ENCODE data around the gene MESP2. TPM values are rescaled to one million over a fixed set of nuclear protein-coding genes. Genes with fewer than 3 reads are reported as not detected.

MESP2 gene
- polyA plus RNA-seq, 4 donors, result 0.24 to 0.96 (median 0.36) TPM

Other genes with a start within 250 kb of the MESP2 start
- 10 to 100 TPM in 2 of 4 donors, 1 to 10 TPM in 2; 7.2 to 12.8 (median 9.5) TPM for gene TICRR, start 200.9 kb upstream of the MESP2 start, polyA plus RNA-seq (ENCODE audit: insufficient read length in 4 of 4)
- 10 to 100 TPM in 2 of 4 donors, 1 to 10 TPM in 2; 9.2 to 16.1 (median 11.7) TPM for gene KIF7, start 120.9 kb upstream of the MESP2 start, polyA plus RNA-seq (ENCODE audit: insufficient read length in 4 of 4)
- gene PLIN1, start 97.0 kb upstream of the MESP2 start, polyA plus RNA-seq (ENCODE audit: insufficient read length in 4 of 4), result 1 to 10 TPM in 3 of 4 donors, under 1 TPM in 1; 0.95 to 1.9 (median 1.2) TPM
- gene PEX11A, start 85.6 kb upstream of the MESP2 start, polyA plus RNA-seq (ENCODE audit: insufficient read length in 4 of 4), result 10 to 100 TPM; 15.9 to 20.9 (median 19.2) TPM
- 1 to 10 TPM in 3 of 4 donors, under 1 TPM in 1; 0.38 to 3.0 (median 2.3) TPM for gene WDR93, start 85.5 kb upstream of the MESP2 start, polyA plus RNA-seq (ENCODE audit: insufficient read length in 4 of 4)
- 1 to 10 TPM in 3 of 4 donors, under 1 TPM in 1; 0.95 to 1.3 (median 1.1) TPM for gene MESP1, start 25.1 kb upstream of the MESP2 start, polyA plus RNA-seq (ENCODE audit: insufficient read length in 4 of 4)
- gene ANPEP, start 38.5 kb downstream of the MESP2 start, polyA plus RNA-seq (ENCODE audit: insufficient read length in 4 of 4), result 100 to 1,000 TPM in 1 of 4 donors, 10 to 100 TPM in 3; 44.0 to 113 (median 70.0) TPM
- 10 to 100 TPM; 25.7 to 50.1 (median 43.7) TPM for gene AP3S2, start 117.7 kb downstream of the MESP2 start, polyA plus RNA-seq (ENCODE audit: insufficient read length in 4 of 4)
- gene ARPIN, start 136.6 kb downstream of the MESP2 start, polyA plus RNA-seq (ENCODE audit: insufficient read length in 4 of 4), result 10 to 100 TPM; 27.1 to 30.6 (median 30.0) TPM
- 10 to 100 TPM; 15.9 to 21.5 (median 16.9) TPM for gene ZNF710, start 225.0 kb downstream of the MESP2 start, polyA plus RNA-seq (ENCODE audit: insufficient read length in 4 of 4)